Measurements from ENCODE around the gene GPR146.

Gene GPR146, protein sequence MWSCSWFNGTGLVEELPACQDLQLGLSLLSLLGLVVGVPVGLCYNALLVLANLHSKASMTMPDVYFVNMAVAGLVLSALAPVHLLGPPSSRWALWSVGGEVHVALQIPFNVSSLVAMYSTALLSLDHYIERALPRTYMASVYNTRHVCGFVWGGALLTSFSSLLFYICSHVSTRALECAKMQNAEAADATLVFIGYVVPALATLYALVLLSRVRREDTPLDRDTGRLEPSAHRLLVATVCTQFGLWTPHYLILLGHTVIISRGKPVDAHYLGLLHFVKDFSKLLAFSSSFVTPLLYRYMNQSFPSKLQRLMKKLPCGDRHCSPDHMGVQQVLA

DNA sequence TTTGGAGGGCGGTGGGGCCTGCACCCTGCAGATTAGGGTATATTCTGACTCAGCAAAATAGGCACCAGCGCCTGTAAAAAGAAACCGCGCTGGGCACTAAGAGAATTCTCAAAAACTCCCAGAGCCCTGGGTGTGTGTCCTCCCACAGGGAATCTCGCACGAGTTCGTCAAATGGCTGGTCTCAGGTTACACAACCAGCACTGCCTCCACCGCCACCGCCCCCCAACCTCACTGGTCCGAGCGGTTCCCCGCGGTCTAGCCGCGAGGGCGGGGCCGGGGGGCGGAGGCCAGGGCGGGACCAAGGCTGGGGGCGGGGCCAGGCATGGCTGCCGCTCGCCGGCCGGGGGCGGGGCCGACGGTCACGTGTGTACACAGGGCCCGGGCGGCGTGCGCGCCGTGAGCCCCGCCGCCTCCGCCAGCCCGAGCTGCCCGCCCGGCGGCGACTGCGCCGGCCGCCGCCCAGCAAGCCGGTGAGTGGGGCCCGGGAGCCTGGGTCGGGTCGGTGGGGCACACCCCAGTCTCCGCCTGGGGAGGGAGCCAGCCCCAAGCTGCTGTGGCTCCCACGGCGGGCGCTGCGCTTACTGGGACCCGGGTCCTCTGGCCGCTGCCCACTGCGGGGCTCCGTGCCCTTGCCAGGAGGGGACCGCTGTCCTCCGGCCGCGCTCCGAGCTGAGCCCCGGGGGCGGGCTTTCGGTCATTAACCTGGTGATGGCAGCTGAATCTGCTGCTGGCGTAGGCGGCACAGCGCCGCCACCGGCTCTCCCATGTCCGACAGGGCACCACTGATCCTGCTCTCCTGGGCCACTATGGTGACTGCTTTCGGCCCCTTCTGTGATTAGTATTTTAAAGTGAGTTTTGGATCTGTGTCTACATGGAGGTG is at the start of gene GPR146:
GPR146 (plus strand) TSS at position 358 of the 880 bp plus-strand sequence. CDS start 12,970 bp downstream, outside the sequence.
- peak within 1 kb of the TSS; percentile 72 for H3K27ac ChIP-seq
- no peaks in the 10 kb centered on the region for H3K36me3 ChIP-seq
- H3K27me3 ChIP-seq = no peaks in the 10 kb centered on the region; the same call in 1 of the 2 replicates
- no peak for TF ChIP-seq Cebpa-rat (IDR thresholded peaks at IDR 0.05)
- peak within 1 kb of the TSS; percentile 77 for H3K4me3 ChIP-seq
- peaks cover 55% of the 10 kb centered on the region for H4K20me1 ChIP-seq
- H3K4me2 ChIP-seq = peak within 1 kb of the TSS; percentile 100
- H3K4me1 ChIP-seq = peaks cover 77% of the 10 kb centered on the region
- peak within 1 kb of the TSS; percentile 75 for H3K9ac ChIP-seq
- no peaks in the 10 kb centered on the region for H3K9me3 ChIP-seq

DNA sequence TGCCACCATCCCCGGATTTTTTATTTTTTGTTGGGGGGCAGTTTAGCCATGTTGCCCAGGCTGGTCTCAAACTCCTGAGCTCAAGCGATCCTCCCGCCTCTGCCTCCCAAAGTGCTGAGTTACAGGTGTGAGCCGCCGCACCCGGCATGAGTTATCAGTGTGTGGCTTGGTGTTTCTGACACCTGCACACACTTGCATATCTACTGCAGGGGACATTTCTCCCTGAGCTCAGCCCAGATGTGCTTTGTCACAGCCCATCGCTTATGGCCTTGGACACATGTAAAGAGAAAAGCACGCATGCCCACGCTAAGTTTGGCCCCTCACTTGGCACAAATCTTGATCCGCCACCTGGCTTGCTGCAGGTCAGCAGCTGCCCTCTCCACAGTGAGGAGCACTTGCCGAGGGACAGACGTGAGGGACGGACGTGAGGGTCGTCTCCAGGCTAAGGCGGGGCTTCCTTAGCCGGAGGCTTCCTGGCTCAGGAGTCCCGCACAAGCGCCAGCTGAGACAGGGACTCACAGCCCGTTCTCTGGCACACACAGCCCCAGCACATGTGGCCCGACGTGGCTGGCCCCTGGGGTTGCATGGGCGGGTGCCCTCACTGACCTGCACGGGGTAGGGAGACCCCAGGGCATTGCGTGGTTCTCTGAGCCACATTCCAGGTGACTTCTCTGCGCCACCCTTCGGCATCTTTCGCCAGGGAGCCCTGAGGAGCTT is 49.6 kb upstream of the GPR146 start:
- no peak for TF ChIP-seq Cebpa-rat (IDR thresholded peaks at IDR 0.05)
- Histone ChIP-seq H3K9me3 (no peaks in the 10 kb centered on the region), H3K36me3 (0 out of 2 replicates have a peak, but pooled peaks cover 10% of the 10 kb centered on the region), H3K27ac (0 out of 2 replicates have a peak overlapping the region, but pooled peaks have one; percentile 59), H3K4me1 (peaks cover 96% of the 10 kb centered on the region), H3K9ac (peak overlapping the region; percentile 55; the same call in 1 of the 2 replicates), H3K4me3 (no peak overlapping the region), H3K27me3 (peaks cover 22% of the 10 kb centered on the region; the same call in 1 of the 2 replicates), H3K4me2 (peak overlapping the region; percentile 95), H4K20me1 (no peaks in the 10 kb centered on the region; the same call in 1 of the 2 replicates)

DNA sequence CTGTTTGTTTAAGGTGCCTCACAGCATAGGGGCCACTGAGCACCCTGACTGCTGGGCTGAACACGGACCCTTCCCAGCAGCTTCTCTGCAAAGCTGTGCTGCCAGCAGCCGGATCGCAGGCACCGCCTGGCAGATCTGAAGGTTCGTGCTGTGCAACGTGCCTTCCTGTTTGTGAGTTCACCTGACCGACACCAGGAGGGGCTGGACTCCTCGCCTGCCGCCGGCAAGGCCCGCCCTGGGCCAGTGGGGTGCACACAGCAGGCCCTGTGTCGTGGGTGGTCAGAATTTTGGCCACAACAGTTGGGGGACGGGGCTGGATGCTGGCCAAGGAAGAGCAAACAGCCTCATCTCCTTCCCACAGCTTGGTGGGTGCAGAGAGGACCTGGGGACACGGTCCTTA is 48.8 kb upstream of the GPR146 start:
- Histone ChIP-seq H3K4me3 (no peak overlapping the region), H3K4me1 (peaks cover 100% of the 10 kb centered on the region), H4K20me1 (no peaks in the 10 kb centered on the region; the same call in 1 of the 2 replicates), H3K9ac (peak overlapping the region; percentile 55), H3K9me3 (no peaks in the 10 kb centered on the region), H3K36me3 (0 out of 2 replicates have a peak, but pooled peaks cover 10% of the 10 kb centered on the region), H3K4me2 (peak overlapping the region; percentile 95), H3K27me3 (peaks cover 22% of the 10 kb centered on the region; the same call in 1 of the 2 replicates), H3K27ac (peak overlapping the region; percentile 59; the same call in 1 of the 2 replicates)
- TF ChIP-seq Cebpa-rat (IDR thresholded peaks at IDR 0.05) = no peak

DNA sequence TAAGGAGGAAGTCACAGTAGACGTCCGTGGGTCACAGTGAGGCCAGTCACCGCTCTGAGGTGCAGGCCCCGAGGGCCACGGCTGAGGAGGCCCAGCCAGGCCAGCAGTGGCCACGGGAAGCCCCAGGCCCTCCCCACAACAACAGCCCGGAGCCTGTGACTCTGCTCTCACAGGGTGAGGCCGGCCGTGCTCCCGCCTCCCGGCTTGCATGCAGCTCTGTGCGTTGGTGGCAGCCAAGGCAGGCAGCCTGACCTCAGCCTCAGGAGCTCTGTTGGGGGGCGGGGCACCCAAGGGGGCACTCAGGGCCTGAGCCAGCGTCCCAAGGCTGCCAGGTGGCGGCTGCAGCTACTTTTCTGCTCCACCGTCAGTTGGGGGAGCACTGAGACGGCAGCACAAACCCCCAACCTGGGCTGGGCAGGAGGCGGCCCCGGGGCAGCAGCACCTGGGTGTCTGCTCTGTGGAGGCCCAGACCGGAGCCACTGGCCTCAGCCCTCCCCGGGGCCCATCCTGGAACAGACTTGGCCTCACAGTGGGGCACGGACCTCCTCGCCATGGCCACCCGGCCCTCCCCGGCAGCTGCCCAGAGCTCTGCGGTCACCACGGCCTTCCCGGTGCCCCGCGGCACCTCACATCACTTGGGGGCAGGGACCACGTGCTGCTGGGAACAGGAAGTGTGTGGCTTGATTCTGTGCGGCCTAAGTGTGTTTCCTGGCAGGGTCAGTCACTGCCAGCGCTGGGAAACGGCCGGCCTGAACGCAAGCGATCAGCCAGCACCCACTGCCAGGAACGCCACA is 48.1 kb upstream of the GPR146 start:
- Histone ChIP-seq H3K4me2 (peak overlapping the region; percentile 95), H4K20me1 (no peaks in the 10 kb centered on the region; the same call in 1 of the 2 replicates), H3K27me3 (peaks cover 22% of the 10 kb centered on the region; the same call in 1 of the 2 replicates), H3K4me1 (peaks cover 100% of the 10 kb centered on the region), H3K9me3 (no peaks in the 10 kb centered on the region), H3K27ac (peak overlapping the region; percentile 59; the same call in 1 of the 2 replicates), H3K4me3 (no peak overlapping the region), H3K36me3 (0 out of 2 replicates have a peak, but pooled peaks cover 10% of the 10 kb centered on the region), H3K9ac (peak overlapping the region; percentile 55)
- TF ChIP-seq Cebpa-rat (IDR thresholded peaks at IDR 0.05) = no peak

DNA sequence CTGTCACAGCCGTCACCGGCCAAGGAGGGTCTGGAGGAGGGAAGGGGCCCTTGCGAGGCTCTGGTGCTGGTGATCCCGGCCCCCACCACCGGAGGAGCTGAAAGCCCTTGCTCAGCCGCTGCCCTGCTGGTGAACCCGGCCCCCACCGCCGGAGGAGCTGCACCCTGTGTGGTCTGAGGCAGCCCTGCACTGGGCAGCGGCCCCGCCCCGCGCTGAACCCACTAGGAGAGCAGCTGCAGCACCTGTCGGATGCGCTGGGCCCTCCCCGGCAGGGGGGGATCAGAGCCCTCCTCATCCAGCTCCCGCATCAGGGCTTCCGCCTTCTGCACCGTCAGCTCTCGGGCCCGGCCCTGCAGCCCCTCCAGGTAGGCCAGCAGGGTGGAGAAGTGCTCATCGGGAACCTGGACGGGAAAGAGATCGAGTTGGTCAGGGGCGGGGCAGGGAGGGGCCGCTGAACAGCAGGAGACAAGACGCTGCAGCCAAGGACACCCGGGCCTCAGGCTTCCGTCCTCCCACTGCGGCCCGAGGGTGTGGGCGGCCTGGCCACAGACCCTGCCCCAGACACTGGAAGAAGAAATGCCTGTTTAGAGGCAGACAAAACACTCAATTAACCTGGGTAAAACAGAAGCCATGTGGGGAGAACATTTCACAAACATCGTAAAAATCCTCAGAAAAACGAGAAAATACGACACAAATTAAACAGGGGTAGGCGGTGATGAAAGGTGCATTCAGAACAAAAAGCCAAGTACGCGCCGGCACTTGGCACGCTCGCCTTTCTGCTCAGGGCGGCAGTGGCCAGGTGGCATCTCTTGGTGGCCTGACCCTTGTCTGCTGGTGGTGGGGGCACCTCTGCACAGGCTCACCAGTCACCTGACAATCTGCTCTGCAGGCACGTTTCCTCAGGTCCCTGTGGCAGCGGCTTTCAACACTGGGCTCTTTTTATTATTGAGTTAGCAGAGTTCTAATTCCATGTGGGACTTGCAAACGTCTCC is 46.6 kb upstream of the GPR146 start:
- H3K4me1 ChIP-seq = peaks cover 87% of the 10 kb centered on the region
- H3K9ac ChIP-seq = no peak overlapping the region
- no peak overlapping the region; the same call in 1 of the 2 replicates for H3K4me3 ChIP-seq
- H3K27me3 ChIP-seq = peaks cover 22% of the 10 kb centered on the region; the same call in 1 of the 2 replicates
- peak overlapping the region; percentile 95 for H3K4me2 ChIP-seq
- H3K9me3 ChIP-seq = no peaks in the 10 kb centered on the region
- peak overlapping the region; percentile 19; the same call in 1 of the 2 replicates for H3K27ac ChIP-seq
- 0 out of 2 replicates have a peak, but pooled peaks cover 10% of the 10 kb centered on the region for H3K36me3 ChIP-seq
- TF ChIP-seq Cebpa-rat (IDR thresholded peaks at IDR 0.05) = no peak
- H4K20me1 ChIP-seq = no peaks in the 10 kb centered on the region; the same call in 1 of the 2 replicates

DNA sequence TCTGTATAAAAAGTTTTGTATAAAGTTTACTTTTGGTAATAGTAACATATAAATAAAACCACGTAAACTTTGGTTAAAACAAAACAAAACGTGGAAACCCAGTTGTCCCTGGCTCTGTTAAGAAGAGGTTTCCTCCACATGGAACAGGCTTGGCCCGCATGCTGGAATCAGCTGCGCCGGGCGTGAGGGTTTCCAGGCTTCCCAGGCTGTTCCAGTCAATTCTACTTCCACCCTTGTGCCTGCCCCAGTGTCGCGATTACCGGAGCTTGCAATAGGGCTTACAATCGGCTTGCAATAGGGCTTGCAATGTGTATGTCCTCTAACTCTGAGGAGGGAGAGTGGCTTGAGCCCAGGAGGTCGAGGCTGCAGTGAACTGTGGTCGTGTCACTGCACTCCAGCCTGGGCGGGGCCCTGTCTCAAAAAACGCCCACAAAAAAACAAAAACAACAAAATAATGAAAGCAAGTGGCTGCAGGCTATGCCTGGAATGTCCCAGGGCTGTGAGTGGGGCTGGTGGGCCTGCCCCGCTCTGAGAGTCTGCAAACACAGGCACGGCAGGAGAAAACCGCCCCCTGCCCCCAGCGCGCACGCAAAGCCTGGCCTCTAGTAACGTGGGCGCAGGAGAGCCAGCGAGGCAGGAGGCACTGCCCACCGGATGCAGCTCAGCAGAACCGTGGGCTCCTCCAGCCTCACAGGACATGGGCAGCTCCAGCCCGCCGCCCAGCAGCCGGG is 45.0 kb upstream of the GPR146 start:
- Histone ChIP-seq H3K36me3 (0 out of 2 replicates have a peak, but pooled peaks cover 10% of the 10 kb centered on the region), H3K27ac (peak overlapping the region; percentile 74), H3K27me3 (peaks cover 20% of the 10 kb centered on the region; the same call in 1 of the 2 replicates), H3K9me3 (no peaks in the 10 kb centered on the region), H3K9ac (peak overlapping the region; percentile 53; the same call in 1 of the 2 replicates), H3K4me3 (peak overlapping the region; percentile 57), H3K4me1 (peaks cover 78% of the 10 kb centered on the region), H3K4me2 (peak overlapping the region; percentile 95), H4K20me1 (no peaks in the 10 kb centered on the region; the same call in 1 of the 2 replicates)
- no peak for TF ChIP-seq Cebpa-rat (IDR thresholded peaks at IDR 0.05)

Data from BLaER1 (cell line).